Epithelial cell of proximal tubule (primary cell): ENCODE measurements around the gene TPM1. TPM values are rescaled to one million over a fixed set of nuclear protein-coding genes. Genes with fewer than 3 reads are reported as not detected.

ENCODE experiments used
- DNase-seq: peaks from one replicate; pipeline ENCODE4 v3.0.0-alpha.2; 2011; ENCODE audit warnings: low read depth
- H3K4me3 ChIP-seq: 2 replicates; pipeline ENCODE4 v1.5.1; 2011; ENCODE audit warnings: low read depth, mild to moderate bottlenecking, low read length
- total RNA-seq: library from RNA; depleted of rRNA; stranded (reverse); fragments of >200 nt; gene quantifications from 2 replicates; pipeline ENCODE4 v1.2.3, GENCODE V29; 2015
- TF ChIP-seq, protein P1 (sequence below): conservative IDR thresholded peaks from 2 replicates; pipeline ENCODE4 v1.5.1; 2012; ENCODE audit warnings: low read depth, mild to moderate bottlenecking, low read length

TPM1 gene
- total RNA-seq, 1 donor from 2014 or later = 925 TPM

DNA sequence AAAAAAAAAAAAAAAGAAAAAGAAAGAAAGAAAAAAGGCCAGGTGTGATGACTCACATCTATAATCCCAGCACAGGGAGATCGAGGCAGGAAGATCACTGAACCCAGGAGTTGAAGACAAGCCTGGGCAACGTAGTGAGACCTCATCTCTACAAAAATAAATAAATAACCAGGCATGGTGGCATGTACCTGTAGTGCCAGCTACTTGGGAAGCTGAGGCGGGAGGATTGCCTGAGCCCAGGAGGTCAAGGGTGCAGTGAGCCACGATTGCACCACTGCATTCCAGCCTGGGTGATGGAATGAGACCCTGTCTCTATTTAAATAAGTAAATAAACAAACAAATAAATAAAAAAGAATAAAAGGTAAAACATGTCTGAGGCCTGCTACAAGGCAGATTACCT, 39.8 kb downstream of the TPM1 start:
- TF ChIP-seq, protein P1, sequence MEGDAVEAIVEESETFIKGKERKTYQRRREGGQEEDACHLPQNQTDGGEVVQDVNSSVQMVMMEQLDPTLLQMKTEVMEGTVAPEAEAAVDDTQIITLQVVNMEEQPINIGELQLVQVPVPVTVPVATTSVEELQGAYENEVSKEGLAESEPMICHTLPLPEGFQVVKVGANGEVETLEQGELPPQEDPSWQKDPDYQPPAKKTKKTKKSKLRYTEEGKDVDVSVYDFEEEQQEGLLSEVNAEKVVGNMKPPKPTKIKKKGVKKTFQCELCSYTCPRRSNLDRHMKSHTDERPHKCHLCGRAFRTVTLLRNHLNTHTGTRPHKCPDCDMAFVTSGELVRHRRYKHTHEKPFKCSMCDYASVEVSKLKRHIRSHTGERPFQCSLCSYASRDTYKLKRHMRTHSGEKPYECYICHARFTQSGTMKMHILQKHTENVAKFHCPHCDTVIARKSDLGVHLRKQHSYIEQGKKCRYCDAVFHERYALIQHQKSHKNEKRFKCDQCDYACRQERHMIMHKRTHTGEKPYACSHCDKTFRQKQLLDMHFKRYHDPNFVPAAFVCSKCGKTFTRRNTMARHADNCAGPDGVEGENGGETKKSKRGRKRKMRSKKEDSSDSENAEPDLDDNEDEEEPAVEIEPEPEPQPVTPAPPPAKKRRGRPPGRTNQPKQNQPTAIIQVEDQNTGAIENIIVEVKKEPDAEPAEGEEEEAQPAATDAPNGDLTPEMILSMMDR = no peak
- DNase-seq = no peak
- no peak overlapping the region for H3K4me3 ChIP-seq

DNA sequence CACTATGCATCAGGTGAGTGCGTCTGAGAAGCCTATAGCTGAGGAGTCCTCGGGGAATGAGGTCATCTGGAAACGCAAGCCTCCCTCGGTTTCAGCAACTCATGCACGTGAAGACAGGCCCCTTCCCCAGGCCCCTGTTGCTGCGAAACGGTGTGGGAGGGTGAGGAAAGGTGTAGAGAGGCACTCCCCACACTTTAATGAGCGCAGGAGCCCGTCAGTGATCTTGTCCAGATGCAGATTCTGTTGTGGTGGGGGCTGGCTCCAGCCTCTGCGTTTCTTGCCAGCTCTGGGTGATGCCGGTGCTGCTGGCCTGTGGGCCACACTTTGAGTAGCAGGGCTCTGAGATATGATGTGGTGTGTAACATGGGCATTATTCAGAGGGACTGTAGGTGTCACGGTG, 40.5 kb downstream of the TPM1 start:
- H3K4me3 ChIP-seq = no peak overlapping the region
- TF ChIP-seq, protein P1 = no peak
- no peak for DNase-seq

DNA sequence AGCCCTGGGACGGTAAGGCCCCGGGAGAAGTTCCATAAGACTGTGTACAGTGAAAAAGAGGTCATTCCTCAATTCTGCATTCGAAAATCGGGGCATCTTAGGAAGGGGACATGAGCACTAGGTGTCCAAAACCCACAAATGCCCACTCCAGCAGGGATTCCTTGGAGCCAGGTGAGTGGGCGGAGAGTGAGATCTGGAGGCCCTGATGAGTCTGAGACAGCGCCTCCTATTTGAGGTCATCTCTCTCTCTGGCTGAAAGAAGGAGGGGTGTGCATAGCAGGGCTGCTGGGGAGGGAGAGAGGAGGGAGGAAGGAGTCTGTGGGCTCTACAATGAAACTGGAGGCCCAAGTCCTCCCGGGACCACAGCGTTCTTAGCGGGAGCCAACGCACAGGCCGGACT, 41.0 kb downstream of the TPM1 start:
- TF ChIP-seq, protein P1 = no peak
- no peak for DNase-seq
- H3K4me3 ChIP-seq = no peak overlapping the region

DNA sequence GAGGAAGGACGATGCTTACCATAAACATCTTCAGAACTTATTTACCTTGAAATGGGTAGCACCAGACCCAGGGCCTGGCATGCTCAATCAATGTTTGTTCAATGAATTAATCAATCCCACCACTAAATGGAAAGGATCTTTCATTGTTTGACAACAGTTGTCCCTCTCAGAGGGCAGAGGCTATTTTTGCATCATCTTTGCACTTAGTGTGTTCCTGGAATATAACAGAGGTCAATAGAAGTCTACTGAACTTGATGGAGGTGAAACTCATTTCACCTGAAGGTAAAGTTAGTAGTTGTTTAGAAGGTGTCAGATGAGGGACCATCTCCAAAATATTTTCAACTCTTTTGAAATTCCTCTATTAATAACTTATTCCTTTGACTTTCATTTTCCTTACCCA, 42.3 kb downstream of the TPM1 start:
- DNase-seq = no peak
- TF ChIP-seq, protein P1 = no peak
- H3K4me3 ChIP-seq = no peak overlapping the region

DNA sequence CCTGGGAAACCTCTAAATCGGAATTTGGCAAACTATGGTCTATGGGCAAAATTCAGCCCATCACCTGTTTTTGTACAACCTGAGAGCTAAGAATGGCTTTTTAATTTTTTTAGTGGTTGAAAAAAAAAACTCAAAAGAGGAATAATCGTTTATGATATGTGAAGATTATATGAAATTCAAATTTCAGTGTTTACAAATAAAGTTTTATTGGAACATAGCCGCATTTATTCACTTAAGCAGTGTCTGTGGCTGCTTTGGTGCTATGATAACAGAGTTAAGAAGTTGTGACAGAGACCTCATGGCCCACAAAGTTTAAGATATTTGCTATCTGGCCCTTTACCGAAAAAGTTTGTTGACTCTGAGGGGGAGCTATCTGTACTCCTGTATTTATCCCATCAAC, 42.7 kb downstream of the TPM1 start:
- no peak for DNase-seq
- H3K4me3 ChIP-seq = no peak overlapping the region
- TF ChIP-seq, protein P1 = no peak

DNA sequence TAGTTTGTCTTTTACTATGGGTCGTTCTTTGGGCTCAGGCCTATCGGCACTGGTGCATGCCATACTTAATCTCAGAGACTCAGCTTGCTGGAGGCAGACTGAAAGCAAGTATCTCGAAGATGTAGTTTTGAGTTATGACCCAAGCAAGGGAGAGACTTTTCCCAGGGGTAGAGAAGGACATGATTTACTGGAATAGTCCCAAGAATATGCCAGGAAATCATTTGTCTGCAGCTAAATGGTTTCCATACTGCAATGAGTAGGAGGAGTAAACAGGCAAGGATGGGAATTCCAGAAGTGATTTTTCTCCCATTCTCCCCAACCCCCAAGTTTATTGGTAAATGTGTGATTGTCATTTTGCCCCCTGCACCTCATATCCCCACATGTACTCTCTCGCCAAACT, 43.7 kb downstream of the TPM1 start:
- TF ChIP-seq, protein P1 = no peak

DNA sequence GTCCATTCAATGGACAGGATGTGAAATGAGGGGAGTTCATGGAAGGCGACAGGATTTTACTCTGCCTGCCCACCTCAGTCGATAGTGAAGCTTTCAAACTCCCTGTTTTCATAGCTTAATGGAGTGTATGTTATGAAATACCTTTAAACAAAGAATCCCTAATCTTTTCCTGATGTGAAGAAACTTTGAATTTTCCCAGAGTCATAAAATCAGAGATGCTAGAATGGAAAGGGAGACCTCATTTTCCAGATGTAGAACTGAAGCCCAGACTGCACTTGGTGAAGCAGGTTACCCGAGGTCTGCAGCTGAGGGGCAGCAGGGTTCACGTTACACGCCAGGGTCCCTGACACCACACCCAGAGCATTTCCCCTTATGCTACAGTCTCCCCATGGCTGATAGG, 44.4 kb downstream of the TPM1 start:
- TF ChIP-seq, protein P1 = no peak

More for the DNA sequence above, 43.7 kb downstream of the TPM1 start:
- no peak overlapping the region for H3K4me3 ChIP-seq
- no peak for DNase-seq

More for the DNA sequence above, 44.4 kb downstream of the TPM1 start:
- DNase-seq = no peak
- H3K4me3 ChIP-seq = no peak overlapping the region
